ENCODE results near the gene GP9. TPM values are rescaled to one million over a fixed set of nuclear protein-coding genes. Genes with fewer than 3 reads are reported as not detected.

GP9 gene
- total RNA-seq, 1 experiment from 2014 or later, result not detected

- DNase-seq (ENCODE audit: low spot score), result no peak
Measured at GRCh38 chr3:129028866-129029265, 31.7 kb upstream of the GP9 start.

- DNase-seq (ENCODE audit: low spot score), result no peak
Measured at GRCh38 chr3:129030611-129031010, 30.0 kb upstream of the GP9 start.

GRCh38 chr3:129031476-129032215, 28.9 kb upstream of the GP9 start:
- no peak for DNase-seq (ENCODE audit: low spot score)

- no peak for DNase-seq (ENCODE audit: low spot score)
Measured at GRCh38 chr3:129032716-129033115, 27.9 kb upstream of the GP9 start.

- DNase-seq (ENCODE audit: low spot score), result no peak
Measured at GRCh38 chr3:129033151-129033550, 27.4 kb upstream of the GP9 start.

- no peak for DNase-seq (ENCODE audit: low spot score)
Measured at GRCh38 chr3:129033633-129034321, 26.8 kb upstream of the GP9 start.

GRCh38 chr3:129034642-129035041, 25.9 kb upstream of the GP9 start:
- no peak for DNase-seq (ENCODE audit: low spot score)

GRCh38 chr3:129035360-129036221, 25.0 kb upstream of the GP9 start:
- DNase-seq (ENCODE audit: low spot score), result no peak

GRCh38 chr3:129036222-129037092, 24.1 kb upstream of the GP9 start:
- DNase-seq (ENCODE audit: low spot score), result no peak

- DNase-seq (ENCODE audit: low spot score), result no peak
Measured at GRCh38 chr3:129037093-129037419, 23.5 kb upstream of the GP9 start.

- no peak for DNase-seq (ENCODE audit: low spot score)
Measured at GRCh38 chr3:129038121-129038855, 22.3 kb upstream of the GP9 start.

GRCh38 chr3:129039271-129040038, 21.1 kb upstream of the GP9 start:
- peak; percentile 40 for DNase-seq (ENCODE audit: low spot score)

- DNase-seq (ENCODE audit: low spot score), result no peak
Measured at GRCh38 chr3:129040039-129040336, 20.6 kb upstream of the GP9 start.

- no peak for DNase-seq (ENCODE audit: low spot score)
Measured at GRCh38 chr3:129040579-129041300, 19.8 kb upstream of the GP9 start.

GRCh38 chr3:129045675-129046036, 14.9 kb upstream of the GP9 start:
- DNase-seq (ENCODE audit: low spot score), result no peak

GRCh38 chr3:129046037-129046731, 14.4 kb upstream of the GP9 start:
- DNase-seq (ENCODE audit: low spot score), result no peak

GRCh38 chr3:129046732-129047552, 13.6 kb upstream of the GP9 start:
- DNase-seq (ENCODE audit: low spot score), result no peak

- no peak for DNase-seq (ENCODE audit: low spot score)
Measured at GRCh38 chr3:129047553-129047839, 13.1 kb upstream of the GP9 start.
